ENCODE data around the gene GAS1.

DNA sequence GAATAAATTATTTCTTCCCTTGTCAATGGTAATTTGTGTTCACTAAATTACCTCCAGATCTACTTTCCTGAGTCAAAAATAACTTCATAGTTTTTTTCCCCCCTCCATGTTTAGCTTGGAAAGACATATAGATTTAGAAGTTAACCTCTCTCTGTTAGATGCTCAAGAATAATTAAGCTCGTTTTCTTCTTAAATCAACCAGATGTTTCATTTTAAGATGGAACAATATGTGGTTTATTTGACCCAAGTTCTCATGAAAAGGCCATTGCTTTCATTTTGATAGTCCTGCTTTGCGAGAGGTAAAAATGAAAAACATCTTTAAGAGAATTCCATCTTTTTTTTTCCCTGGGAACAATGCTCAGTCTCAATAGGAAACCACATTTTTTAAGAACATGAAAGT, 27.7 kb upstream of the GAS1 start:
- TF ChIP-seq CTCF (IDR thresholded peaks at IDR 0.05; ENCODE audit: low read length) (no peak), EZH2 (optimal IDR thresholded peaks at IDR 0.05; ENCODE audit: low read depth, low read length) (no peak), EZH2phosphoT487 (IDR thresholded peaks at IDR 0.05; ENCODE audit: low read length) (no peak)

All from MM.1S (cell line).